ENCODE measurements around the gene ZNF778.
"Not testable (repeated sequence)": the region's sequence is repeated elsewhere in the genome, so short reads cannot be mapped to it uniquely, and the experiment has no call there.

Gene ZNF778

GRCh38 chr16:89183463-89183862 lies 34.0 kb upstream of the ZNF778 start:
- no peak for DNase-seq (ENCODE audit: low read depth in 2 of 2)

- DNase-seq (ENCODE audit: low read depth in 2 of 2): no peak
Observed at GRCh38 chr16:89183975-89184676, 33.4 kb upstream of the ZNF778 start.

- DNase-seq (ENCODE audit: low read depth in 2 of 2): no peak
Observed at GRCh38 chr16:89184677-89184932, 32.9 kb upstream of the ZNF778 start.

GRCh38 chr16:89184933-89185794 lies 32.3 kb upstream of the ZNF778 start:
- no peak for DNase-seq (ENCODE audit: low read depth in 2 of 2)

- not testable (repeated sequence) for DNase-seq (ENCODE audit: low read depth in 2 of 2)
Observed at GRCh38 chr16:89185887-89186592, 31.5 kb upstream of the ZNF778 start.

GRCh38 chr16:89186593-89187031 lies 30.9 kb upstream of the ZNF778 start:
- DNase-seq (ENCODE audit: low read depth in 2 of 2): not testable (repeated sequence)

GRCh38 chr16:89187032-89187769 lies 30.3 kb upstream of the ZNF778 start:
- no peak for DNase-seq (ENCODE audit: low read depth in 2 of 2)

- DNase-seq (ENCODE audit: low read depth in 2 of 2): no peak
Observed at GRCh38 chr16:89187770-89188392, 29.6 kb upstream of the ZNF778 start.

- DNase-seq (ENCODE audit: low read depth in 2 of 2): not testable (repeated sequence)
Observed at GRCh38 chr16:89188471-89189357, 28.8 kb upstream of the ZNF778 start.

GRCh38 chr16:89189358-89190025 lies 28.0 kb upstream of the ZNF778 start:
- DNase-seq (ENCODE audit: low read depth in 2 of 2): no peak

GRCh38 chr16:89190150-89190958 lies 27.1 kb upstream of the ZNF778 start:
- no peak for DNase-seq (ENCODE audit: low read depth in 2 of 2)

GRCh38 chr16:89191033-89191900 lies 26.2 kb upstream of the ZNF778 start:
- DNase-seq (ENCODE audit: low read depth in 2 of 2): no peak

GRCh38 chr16:89191901-89192185 lies 25.7 kb upstream of the ZNF778 start:
- no peak for DNase-seq (ENCODE audit: low read depth in 2 of 2)

GRCh38 chr16:89192186-89192955 lies 25.1 kb upstream of the ZNF778 start:
- DNase-seq (ENCODE audit: low read depth in 2 of 2): peak in 1 of 2 donors; percentile 39

- peak in 1 of 2 donors; percentile 37 for DNase-seq (ENCODE audit: low read depth in 2 of 2)
Observed at GRCh38 chr16:89192956-89193575, 24.4 kb upstream of the ZNF778 start.

- DNase-seq (ENCODE audit: low read depth in 2 of 2): no peak
Observed at GRCh38 chr16:89193576-89194293, 23.8 kb upstream of the ZNF778 start.

Data from stimulated activated CD8-positive, alpha-beta memory T cell treated with anti-CD3 and anti-CD28 coated beads, Interleukin-2, amount 100 ng/mL, for 1 hour (primary cell).